Neural progenitor cell (in vitro differentiated cells): ENCODE data around the gene RNFT2.

ENCODE experiments used
- EZH2 ChIP-seq: fragments of 200-600 bp; sonication (generic); IDR thresholded peaks from 2 replicates; pipeline ENCODE4 v1.6.1; 2017; ENCODE audit warnings: antibody characterized with exemption, mild to moderate bottlenecking, moderate library complexity
- EZH2phosphoT487 ChIP-seq: fragments of 200-600 bp; sonication (generic); IDR thresholded peaks from 2 replicates; pipeline ENCODE4 v1.6.1; 2017; ENCODE audit warnings: antibody characterized with exemption
- TF ChIP-seq, protein P1 (sequence below): fragments of 200-600 bp; sonication (generic); IDR thresholded peaks from 2 replicates; pipeline ENCODE4 v1.5.1; 2017; ENCODE audit warnings: antibody characterized with exemption, mild to moderate bottlenecking

DNA sequence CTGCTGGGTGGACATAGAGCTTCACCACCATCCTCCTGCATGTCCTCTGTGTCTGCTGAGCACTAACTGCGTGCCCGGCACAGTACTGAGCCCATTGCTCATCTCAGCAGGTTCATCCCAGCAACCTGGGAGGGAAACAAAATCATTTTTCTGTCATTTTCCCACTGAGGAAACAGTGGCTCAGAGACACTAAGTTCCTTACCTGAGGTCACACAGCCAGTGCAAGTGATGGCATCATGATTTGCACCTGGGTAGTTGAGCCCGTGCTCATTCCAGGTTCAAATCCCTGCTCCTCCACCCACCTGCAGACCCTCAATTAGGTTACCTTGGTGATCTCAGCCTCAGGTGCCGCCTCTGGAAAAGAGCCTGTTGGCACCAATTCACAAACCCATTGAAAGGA lies 23.4 kb downstream of the RNFT2 start:
- TF ChIP-seq, protein P1, sequence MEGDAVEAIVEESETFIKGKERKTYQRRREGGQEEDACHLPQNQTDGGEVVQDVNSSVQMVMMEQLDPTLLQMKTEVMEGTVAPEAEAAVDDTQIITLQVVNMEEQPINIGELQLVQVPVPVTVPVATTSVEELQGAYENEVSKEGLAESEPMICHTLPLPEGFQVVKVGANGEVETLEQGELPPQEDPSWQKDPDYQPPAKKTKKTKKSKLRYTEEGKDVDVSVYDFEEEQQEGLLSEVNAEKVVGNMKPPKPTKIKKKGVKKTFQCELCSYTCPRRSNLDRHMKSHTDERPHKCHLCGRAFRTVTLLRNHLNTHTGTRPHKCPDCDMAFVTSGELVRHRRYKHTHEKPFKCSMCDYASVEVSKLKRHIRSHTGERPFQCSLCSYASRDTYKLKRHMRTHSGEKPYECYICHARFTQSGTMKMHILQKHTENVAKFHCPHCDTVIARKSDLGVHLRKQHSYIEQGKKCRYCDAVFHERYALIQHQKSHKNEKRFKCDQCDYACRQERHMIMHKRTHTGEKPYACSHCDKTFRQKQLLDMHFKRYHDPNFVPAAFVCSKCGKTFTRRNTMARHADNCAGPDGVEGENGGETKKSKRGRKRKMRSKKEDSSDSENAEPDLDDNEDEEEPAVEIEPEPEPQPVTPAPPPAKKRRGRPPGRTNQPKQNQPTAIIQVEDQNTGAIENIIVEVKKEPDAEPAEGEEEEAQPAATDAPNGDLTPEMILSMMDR = no peak
- TF ChIP-seq EZH2 (no peak), EZH2phosphoT487 (no peak)
